SK-N-SH (cell line): ENCODE results near the gene DLK2. TPM values are rescaled to one million over a fixed set of nuclear protein-coding genes. Genes with fewer than 3 reads are reported as not detected.

ENCODE experiments used
- CTCF ChIA-PET: fragments of 300-600, 350-600 bp; formaldehyde crosslinking; extraction: SDS; loops from one replicate; lab custom pipeline; 2021; lab: Yijun Ruan, JAX
- POLR2A ChIA-PET: fragments of 350-600 bp; sonication (Branson Sonifier 250); formaldehyde crosslinking; extraction: SDS; loops from one replicate; lab custom pipeline; 2020; ENCODE audit warnings: antibody characterized with exemption, inconsistent platforms; lab: Yijun Ruan, JAX
- DNase-seq: peaks from one replicate; pipeline ENCODE4 v3.0.0; 2012
- H2AFZ ChIP-seq: fragments of 200-600 bp; sonication (generic); 2 replicates; pipeline ENCODE4 v1.8.1; 2016; ENCODE audit warnings: antibody characterized with exemption, mild to moderate bottlenecking, low read depth
- H3F3A ChIP-seq: fragments of 200-600 bp; sonication (generic); replicated peaks from 2 replicates; pipeline ENCODE3; 2016; ENCODE audit warnings: antibody characterized with exemption, mild to moderate bottlenecking; ENCODE audit not compliant: insufficient read depth
- H3K27ac ChIP-seq, 2 experiments: fragments of 200-500 bp in 1 of 2; fragments of 200-600 bp in 1 of 2; sonication (Bioruptor generic) in 1 of 2; sonication (generic), shearing (Covaris generic) in 1 of 2; 2 replicates each; pipeline versions ENCODE4 v1.5.1 to v1.6.1; 2014 to 2016; ENCODE audit warnings: low read depth in 2 of 2, inconsistent platforms in 1 of 2, low read length in 1 of 2, mild to moderate bottlenecking in 1 of 2, mixed read lengths in 1 of 2
- H3K27me3 ChIP-seq: fragments of 200-600 bp; sonication (generic), shearing (Covaris generic); 2 replicates; pipeline ENCODE4 v1.6.1; 2016; ENCODE audit warnings: mixed run types; ENCODE audit not compliant: insufficient read depth
- H3K36me3 ChIP-seq, 2 experiments: fragments of 200-500 bp in 1 of 2; fragments of 200-600 bp in 1 of 2; sonication (Bioruptor generic) in 1 of 2; sonication (generic) in 1 of 2; replicated peaks in 1 of 2; 2 replicates each; pipeline versions ENCODE3 to v1.5.1; 2014 to 2016; ENCODE audit warnings: low read length in 1 of 2, mild to moderate bottlenecking in 1 of 2; ENCODE audit not compliant: insufficient read depth in 2 of 2, control insufficient read depth in 1 of 2
- H3K4me1 ChIP-seq, 2 experiments: fragments of 200-500 bp in 1 of 2; fragments of 200-600 bp in 1 of 2; sonication (Bioruptor generic) in 1 of 2; sonication (generic), shearing (Covaris generic) in 1 of 2; 2 replicates each; pipeline versions ENCODE4 v1.5.1 to v1.6.1; 2014 to 2016; ENCODE audit warnings: low read depth in 1 of 2, low read length in 1 of 2, mixed run types in 1 of 2; ENCODE audit not compliant: insufficient read depth in 2 of 2, control insufficient read depth in 1 of 2
- H3K4me2 ChIP-seq: fragments of 200-600 bp; sonication (generic), shearing (Covaris generic); 2 replicates; pipeline ENCODE4 v1.6.1; 2017; ENCODE audit warnings: mixed run types
- H3K4me3 ChIP-seq, 2 experiments: fragments of 200-500 bp in 1 of 2; fragments of 200-600 bp in 1 of 2; sonication (Bioruptor generic) in 1 of 2; sonication (generic), shearing (Covaris generic) in 1 of 2; 2 replicates each; pipeline versions ENCODE4 v1.5.1 to v1.8.1; 2014 to 2016; ENCODE audit warnings: low read depth in 2 of 2, inconsistent platforms in 1 of 2, low read length in 1 of 2, mild to moderate bottlenecking in 1 of 2, mixed read lengths in 1 of 2, moderate library complexity in 1 of 2
- H3K79me2 ChIP-seq: fragments of 200-600 bp; sonication (generic); 2 replicates; pipeline ENCODE4 v1.8.1; 2017; ENCODE audit warnings: mild to moderate bottlenecking; ENCODE audit not compliant: insufficient read depth
- H3K9ac ChIP-seq: fragments of 200-600 bp; sonication (generic); 2 replicates; pipeline ENCODE4 v1.6.1; 2017; ENCODE audit warnings: mixed run types
- H3K9me2 ChIP-seq: fragments of 200-600 bp; sonication (generic); 2 replicates; pipeline ENCODE4 v1.6.1; 2017; ENCODE audit warnings: mixed run types
- H3K9me3 ChIP-seq: fragments of 200-600 bp; sonication (generic); 2 replicates; pipeline ENCODE4 v1.6.1; 2017; ENCODE audit warnings: mixed run types, mild to moderate bottlenecking, moderate library complexity
- H4K20me1 ChIP-seq: fragments of 200-600 bp; sonication (generic); 2 replicates; pipeline ENCODE4 v1.6.1; 2017; ENCODE audit warnings: mild to moderate bottlenecking, mixed run types; ENCODE audit not compliant: insufficient read depth
- CTCF ChIP-seq: fragments of 200-600 bp; sonication (generic); IDR thresholded peaks from 2 replicates; pipeline ENCODE4 v1.6.1; 2017; ENCODE audit warnings: antibody characterized with exemption, mild to moderate bottlenecking, moderate library complexity
- EP300 ChIP-seq, 2 experiments: IDR thresholded peaks; 2 replicates each; pipeline versions ENCODE4 v1.4.0 to v1.6.1; 2012; ENCODE audit warnings: borderline replicate concordance in 1 of 2, low read depth in 1 of 2, low read length in 1 of 2
- FOXJ3 ChIP-seq: sonication (generic); formaldehyde crosslinking; IDR thresholded peaks from 2 replicates; pipeline ENCODE4 v1.5.1; 2020; ENCODE audit warnings: mild to moderate bottlenecking, missing genetic modification reagents
- MAX ChIP-seq: IDR thresholded peaks from 2 replicates; pipeline ENCODE4 v1.4.0; 2012; ENCODE audit warnings: low read depth
- MXI1 ChIP-seq: IDR thresholded peaks from 2 replicates; pipeline ENCODE4 v1.6.1; 2012; ENCODE audit warnings: mild to moderate bottlenecking, low read depth, low read length, improper control_type of control experiment
- NFIC ChIP-seq: IDR thresholded peaks from 2 replicates; pipeline ENCODE4 v1.4.0; 2012; ENCODE audit warnings: borderline replicate concordance
- PBX3 ChIP-seq: IDR thresholded peaks from 2 replicates; pipeline ENCODE4; 2012
- REST ChIP-seq: IDR thresholded peaks from 2 replicates; pipeline ENCODE4 v1.6.1; 2012; ENCODE audit warnings: mild to moderate bottlenecking, low read depth, low read length, moderate library complexity
- TEAD4 ChIP-seq: IDR thresholded peaks from 2 replicates; pipeline ENCODE4 v1.4.0; 2012; ENCODE audit warnings: mild to moderate bottlenecking, borderline replicate concordance; ENCODE audit not compliant: insufficient read depth
- WGBS: methylation state at CpG from one replicate; pipeline ENCODE4 v1.1.6; 2017; ENCODE audit warnings: low lambda C conversion rate; 5-methylcytosine and 5-hydroxymethylcytosine counted together
- polyA plus RNA-seq, 3 experiments: library from polyadenylated mRNA; depleted of rRNA; stranded (reverse); fragments of >200 nt; gene quantifications; 2 replicates each; pipeline ENCODE4 v1.2.3, GENCODE V29; 2012

The DLK2 gene
- polyA plus RNA-seq, 1 of the 3 experiments (the other 2 are of a cell fraction), result 3.9 TPM

- 54% methylated on average over 9 of the region's 9 CpGs for WGBS
- H3K36me3 ChIP-seq, result no peaks in the 10 kb centered on the region
- no peak overlapping the region for H3K4me3 ChIP-seq
- no peak overlapping the region for H3K4me2 ChIP-seq
- peaks cover 11% of the 10 kb centered on the region for H3F3A ChIP-seq
- TF ChIP-seq CTCF, result peak; percentile 23; the same call in 1 of the 2 replicates
- no peak for TF ChIP-seq TEAD4
- TF ChIP-seq NFIC, result no peak
- TF ChIP-seq FOXJ3 (CRISPR knock-in tag), result no peak
- TF ChIP-seq, all 33 proteins: peak for 1
- Histone ChIP-seq H3K79me2 (no peaks in the 10 kb centered on the region), H3K4me1 (peaks cover 0 to 8% of the 10 kb centered on the region in 2 experiments; a peak in 1 of 4 replicates), H4K20me1 (no peaks in the 10 kb centered on the region), H3K9me2 (no peaks in the 10 kb centered on the region), H3K9me3 (no peaks in the 10 kb centered on the region), H3K9ac (no peak overlapping the region), H3K27me3 (peaks cover 7% of the 10 kb centered on the region; the same call in 1 of the 2 replicates), H2AFZ (no peak overlapping the region), H3K27ac (no peak overlapping the region)
- ChIA-PET CTCF (interaction anchor here (1.0 to 14.6 kb wide), 4 partner anchors 11 to 71 kb away, joined by 3 to 382 read pairs (median 4); partner anchors contain the start of genes LRRC73 and TJAP1), POLR2A (interaction anchor here (0.7 to 2.1 kb wide), 3 partner anchors 20 to 52 kb away, joined by 3 to 5 read pairs (median 3); partner anchors contain the start of gene TJAP1)
- no peak for DNase-seq
Observed at GRCh38 chr6:43457643-43458042, 2.3 kb upstream of the DLK2 start.

- peaks cover 11% of the 10 kb centered on the region for H3F3A ChIP-seq
- peaks cover 3 to 14% of the 10 kb centered on the region in 2 experiments for H3K36me3 ChIP-seq
- POLR2A ChIA-PET, result interaction anchor here (0.6 to 1.4 kb wide), 4 partner anchors 11 to 55 kb away, joined by 3 read pairs; partner anchors contain the start of gene LRRC73
- H3K4me1 ChIP-seq, result peaks cover 0 to 8% of the 10 kb centered on the region in 2 experiments; a peak in 1 of 4 replicates
- no peaks in the 10 kb centered on the region for H3K9me3 ChIP-seq
- H4K20me1 ChIP-seq, result no peaks in the 10 kb centered on the region
- WGBS, result under 1% methylated on average over 52 of the region's 97 CpGs
- H3K79me2 ChIP-seq, result no peaks in the 10 kb centered on the region
- H2AFZ ChIP-seq, result peak overlapping the region; percentile 78; the same call in 1 of the 2 replicates
- peak overlapping the region; percentile 90 for H3K4me2 ChIP-seq
- DNase-seq, result peak; percentile 94
- H3K9ac ChIP-seq, result no peak overlapping the region
- peak overlapping the region; percentile 49 to 60 for H3K4me3 ChIP-seq
- H3K27me3 ChIP-seq, result peaks cover 7% of the 10 kb centered on the region; the same call in 1 of the 2 replicates
- no peaks in the 10 kb centered on the region for H3K9me2 ChIP-seq
- no peak overlapping the region; a peak in 1 of 4 replicates for H3K27ac ChIP-seq
- CTCF ChIA-PET, result interaction anchor here (0.6 to 14.6 kb wide), 15 partner anchors 9 to 105 kb away, joined by 3 to 382 read pairs (median 4); partner anchors contain the start of genes LRRC73 and TJAP1
- 0 out of 2 replicates have a peak, but pooled peaks have one; percentile 5 for TF ChIP-seq REST
- 0 out of 2 replicates have a peak, but pooled peaks have one; percentile 43 for TF ChIP-seq MAX
- peak; percentile 15; the same call in 1 of the 2 replicates for TF ChIP-seq CTCF
- no peak for TF ChIP-seq TEAD4
- TF ChIP-seq MXI1, result peak; percentile 74
- TF ChIP-seq PBX3, result peak; percentile 3; the same call in 1 of the 2 replicates
- TF ChIP-seq EP300 (IDR thresholded peaks at IDR 0.05; ENCODE audit: borderline replicate concordance in 1 of 2, low read depth in 1 of 2, low read length in 1 of 2), result no peak
Observed at GRCh38 chr6:43454696-43455530, 435 bp downstream of the DLK2 start.
